HG02623 (cell line): ENCODE data around the gene RCL1.
"Not testable (repeated sequence)": the region's sequence is repeated elsewhere in the genome, so short reads cannot be mapped to it uniquely, and the experiment has no call there.

Experiments
- ATAC-seq: cut with Tn5 transposase; IDR thresholded peaks from one replicate; pipeline ENCODE4 v1.9.1; 2021; ENCODE audit warnings: moderate library complexity; ENCODE audit not compliant: unreplicated experiment

The RCL1 gene

DNA sequence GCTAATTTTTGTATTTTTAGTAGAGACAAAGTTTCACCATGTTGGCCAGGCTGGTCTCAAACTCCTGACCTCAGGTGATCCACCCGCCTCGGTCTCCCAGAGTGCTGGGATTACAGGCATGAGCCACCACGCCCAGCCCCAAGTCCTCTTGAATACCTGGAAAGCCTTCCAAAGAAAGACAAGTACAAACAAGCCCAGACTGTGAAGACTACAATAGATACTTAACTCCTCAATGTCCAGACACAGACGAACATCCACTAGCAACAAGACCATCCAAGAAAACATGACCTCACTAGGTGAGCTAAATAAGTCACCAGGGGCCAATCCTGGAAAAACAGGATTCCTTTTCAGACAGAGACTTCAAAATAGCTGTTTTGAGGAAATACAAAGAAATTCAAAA, 9.6 kb upstream of the RCL1 start:
- ATAC-seq: not testable (repeated sequence)

DNA sequence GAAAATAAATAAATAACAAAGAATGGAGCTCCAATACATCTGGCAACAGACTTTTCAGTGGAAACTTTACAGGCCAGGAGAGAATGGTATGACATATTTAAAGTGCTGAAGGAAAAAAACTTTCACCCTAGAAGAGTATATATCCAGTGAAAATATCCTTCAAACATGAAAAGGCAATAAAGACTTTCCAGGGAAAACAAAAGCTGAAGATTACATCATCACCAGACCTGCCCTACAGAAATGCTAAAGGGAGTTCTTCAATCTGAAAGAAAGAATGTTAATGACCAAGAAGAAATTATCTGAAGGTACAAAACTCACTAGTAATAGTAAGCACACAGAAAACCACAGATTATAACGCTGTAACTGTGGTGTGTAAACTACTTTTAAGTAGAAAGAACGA, 8.3 kb upstream of the RCL1 start:
- ATAC-seq: no peak

DNA sequence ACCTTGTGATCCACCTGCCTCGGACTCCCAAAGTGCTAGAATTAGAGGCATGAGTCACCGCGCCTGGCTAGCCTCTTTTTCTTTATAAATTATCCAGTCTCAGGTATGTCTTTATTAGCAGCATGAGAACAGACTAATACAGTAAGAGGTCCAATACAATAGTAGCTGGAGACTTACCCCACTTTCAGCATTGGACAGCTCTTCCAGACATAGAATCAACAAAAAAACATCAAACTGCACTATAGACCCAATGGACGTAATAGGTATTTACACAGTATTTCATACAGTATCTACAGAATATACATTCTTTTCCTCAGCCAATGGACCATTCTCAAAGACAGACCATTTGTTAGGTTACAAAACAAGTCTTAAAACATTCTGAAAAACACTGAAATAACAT, 6.1 kb upstream of the RCL1 start:
- no peak for ATAC-seq

- ATAC-seq: no peak
Measured at GRCh38 chr9:4787876-4788275, 4.9 kb upstream of the RCL1 start.

GRCh38 chr9:4788703-4789102, 4.0 kb upstream of the RCL1 start:
- ATAC-seq: no peak

GRCh38 chr9:4792054-4792571, 631 bp upstream of the RCL1 start:
- peak; percentile 13 for ATAC-seq

DNA sequence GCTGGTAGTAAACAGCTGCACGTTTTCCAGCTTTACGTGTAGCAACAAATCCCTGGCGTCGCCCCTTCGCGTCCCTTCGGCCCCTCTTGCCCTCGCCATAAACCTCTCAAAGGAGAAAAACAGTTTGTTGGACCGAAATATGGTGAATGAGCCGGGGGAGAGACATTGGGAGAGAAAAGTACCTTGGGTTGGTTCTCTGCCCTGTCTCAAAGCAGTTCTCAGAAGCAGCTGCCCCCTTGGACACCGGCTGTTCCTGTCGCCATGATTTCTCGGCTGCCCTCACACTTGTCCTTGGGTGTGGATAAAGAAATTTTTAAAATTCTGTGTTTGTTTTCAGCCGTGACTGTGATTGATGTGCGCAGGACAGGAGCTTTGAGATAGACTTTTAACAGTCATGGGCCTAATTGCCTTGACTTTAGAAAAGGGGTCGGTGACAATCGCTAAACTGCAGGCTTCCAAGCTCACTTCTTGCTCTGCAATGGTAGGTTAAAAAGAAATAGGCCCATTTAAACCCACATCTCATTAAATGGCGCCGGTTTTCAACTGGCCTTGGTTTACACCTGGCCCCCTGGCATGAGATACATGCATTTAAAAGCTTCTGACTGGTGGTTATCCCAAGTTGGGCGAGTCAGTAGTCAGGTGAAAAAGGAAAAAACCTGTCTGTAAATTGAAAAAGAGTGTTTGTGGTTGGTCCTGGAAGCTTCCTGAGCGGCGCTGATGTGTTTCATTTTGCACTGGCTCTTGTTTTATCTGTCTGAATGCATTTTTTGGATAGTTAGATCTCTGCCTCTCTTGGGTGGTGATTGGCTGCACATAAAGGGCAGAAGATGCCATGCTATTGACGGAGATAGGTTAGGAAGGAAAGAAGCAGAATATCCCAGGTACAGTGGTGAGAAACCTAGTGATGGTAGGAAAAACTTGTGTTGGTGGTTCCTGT, 983 bp downstream of the RCL1 start:
- no peak for ATAC-seq

DNA sequence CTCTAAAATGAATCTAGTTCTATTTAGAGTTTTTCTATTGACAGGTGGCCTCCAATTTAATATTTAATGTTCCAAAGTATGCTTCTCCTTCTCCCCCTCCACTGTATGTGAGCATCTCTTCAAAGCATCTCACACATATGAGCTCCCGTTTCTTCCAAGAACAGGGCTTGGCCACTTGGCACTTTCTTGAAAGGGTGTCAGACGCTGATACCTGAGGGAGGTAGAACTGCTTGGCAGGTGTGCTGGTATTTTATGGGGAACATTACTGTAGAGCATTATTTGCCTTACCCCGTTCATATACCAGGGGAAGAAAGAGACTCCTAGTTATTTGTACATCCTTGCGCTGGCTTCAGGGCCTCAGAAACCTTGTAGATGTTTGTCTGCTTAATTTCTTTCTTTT, 1.9 kb downstream of the RCL1 start:
- no peak for ATAC-seq

- ATAC-seq: not testable (repeated sequence)
Measured at GRCh38 chr9:4795108-4795507, 2.4 kb downstream of the RCL1 start.

DNA sequence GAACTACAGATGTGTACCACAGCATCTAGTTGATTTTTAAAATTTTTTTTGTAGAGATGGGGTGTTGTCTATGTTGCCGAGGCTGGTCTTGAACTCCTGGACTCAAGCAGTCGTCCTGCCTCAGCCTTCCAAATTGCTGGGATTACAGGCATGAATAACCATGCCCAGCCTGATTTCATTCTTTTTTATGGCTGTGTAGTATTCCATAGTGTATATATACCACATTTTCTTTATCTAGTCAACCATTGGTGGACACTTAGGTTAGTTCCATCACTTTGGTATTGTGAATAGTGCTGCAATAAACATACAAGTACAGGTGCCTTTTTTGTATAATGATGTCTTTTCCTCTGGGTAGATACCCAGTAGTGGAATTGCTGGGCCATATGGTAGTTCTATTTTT, 3.8 kb downstream of the RCL1 start:
- no peak for ATAC-seq

DNA sequence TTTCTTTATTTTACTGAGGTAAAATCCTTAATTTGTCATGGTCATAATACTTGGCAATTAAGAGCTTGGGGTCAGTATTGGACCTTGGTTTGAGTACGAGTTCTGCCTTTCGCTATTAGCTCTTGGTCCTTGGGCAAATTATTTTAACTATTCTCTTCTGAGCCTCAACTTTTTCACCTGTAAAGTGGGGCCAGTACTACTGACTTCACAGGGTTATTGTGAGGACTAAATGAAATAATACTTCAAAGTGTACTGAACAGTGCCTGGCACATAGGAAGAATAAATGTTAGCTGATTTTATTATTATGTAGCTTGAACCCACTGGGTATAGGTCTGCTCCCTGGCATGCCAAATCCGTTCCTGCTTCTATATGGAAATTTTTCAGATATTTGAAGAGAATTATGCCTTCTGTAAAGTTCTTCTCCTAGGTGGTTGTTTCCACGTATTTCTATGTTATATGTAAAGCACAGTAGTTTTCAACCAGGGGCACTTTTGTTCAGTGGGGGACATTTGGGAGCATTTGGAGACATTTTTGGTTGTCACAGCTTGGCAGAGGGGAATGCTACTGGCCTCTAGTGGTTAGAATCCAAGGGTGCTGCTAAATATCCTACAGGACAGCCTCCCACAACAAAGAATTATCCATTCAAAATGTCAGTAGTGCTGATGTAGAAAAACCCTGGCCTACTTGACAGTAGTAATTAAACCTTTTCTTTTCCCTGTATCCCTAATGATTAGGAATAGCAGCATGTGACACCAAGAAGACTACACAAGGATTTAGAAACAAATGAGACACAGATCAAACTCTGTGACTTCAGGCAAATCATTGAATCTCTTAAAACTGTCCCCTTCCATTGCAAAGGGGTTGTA, 4.5 kb downstream of the RCL1 start:
- no peak for ATAC-seq

- ATAC-seq: no peak
Measured at GRCh38 chr9:4797854-4798150, 5.1 kb downstream of the RCL1 start.

GRCh38 chr9:4798281-4799032, 5.7 kb downstream of the RCL1 start:
- no peak for ATAC-seq

- ATAC-seq: no peak
Measured at GRCh38 chr9:4799033-4799430, 6.3 kb downstream of the RCL1 start.

GRCh38 chr9:4799775-4800174, 7.0 kb downstream of the RCL1 start:
- no peak for ATAC-seq

GRCh38 chr9:4801156-4801555, 8.4 kb downstream of the RCL1 start:
- ATAC-seq: no peak

- no peak for ATAC-seq
Measured at GRCh38 chr9:4803670-4804530, 11.2 kb downstream of the RCL1 start.

- ATAC-seq: no peak
Measured at GRCh38 chr9:4804531-4805016, 11.8 kb downstream of the RCL1 start.

DNA sequence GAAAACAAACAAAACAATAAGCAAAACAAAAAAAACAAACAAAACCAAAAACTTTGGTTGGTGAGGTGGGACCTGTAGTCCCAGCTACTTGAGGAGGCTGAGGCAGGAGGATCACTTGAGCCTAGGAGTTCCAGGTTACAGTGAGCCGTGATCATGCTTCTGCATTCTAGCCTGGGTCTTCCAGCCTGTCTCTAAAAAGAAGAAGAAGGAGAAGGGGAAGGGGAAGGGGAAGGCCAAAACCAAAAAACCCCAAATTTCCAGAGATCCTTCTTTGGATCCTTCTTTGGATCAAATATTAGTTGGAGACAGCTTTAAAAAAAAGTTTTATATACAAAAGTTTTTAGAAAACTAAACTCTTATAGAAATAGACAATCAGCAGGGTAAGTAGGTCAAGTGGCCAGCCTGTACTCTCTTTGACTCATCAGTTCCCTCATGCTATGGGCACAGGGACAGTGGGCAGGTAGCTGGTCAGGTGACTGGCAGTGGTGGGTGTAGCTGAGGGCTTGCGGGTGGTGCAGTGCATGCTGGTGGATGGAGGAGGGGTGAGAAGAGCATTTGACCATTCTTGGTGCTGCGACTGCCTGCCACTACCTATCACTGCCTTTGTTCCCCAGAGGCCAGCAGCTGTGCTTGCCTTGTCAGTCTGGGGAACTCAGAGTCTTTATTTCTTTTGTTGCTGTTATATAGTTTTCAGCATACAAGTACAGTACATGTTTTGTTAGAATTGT, 12.6 kb downstream of the RCL1 start:
- no peak for ATAC-seq
